Right atrium auricular region (tissue), 2 donors: Measurements from ENCODE around the gene TMEM132A. TPM values are rescaled to one million over a fixed set of nuclear protein-coding genes. Genes with fewer than 3 reads are reported as not detected.

Experiments
- DNase-seq: peaks from one replicate; pipeline ENCODE4 v3.0.0-alpha.2; 2019; ENCODE audit warnings: low spot score
- H3K27ac ChIP-seq, 2 donors: fragments of 200-600 bp; sonication (generic); 1 replicate in 1 of 2; 2 replicates in 1 of 2; pipeline ENCODE4 v1.5.1; 2016 to 2019
- H3K27me3 ChIP-seq, 2 donors: fragments of 200-600 bp; sonication (generic); one replicate each; pipeline versions ENCODE4 v1.5.1 to v1.6.0; 2017 to 2019
- H3K36me3 ChIP-seq: fragments of 200-600 bp; sonication (generic); one replicate; pipeline ENCODE4 v1.5.1; 2016
- H3K4me1 ChIP-seq, 2 donors: fragments of 200-600 bp; sonication (generic); one replicate each; pipeline versions ENCODE4 v1.5.1 to v1.6.0; 2017 to 2019
- H3K4me3 ChIP-seq, 2 donors: fragments of 200-600 bp; sonication (generic); 1 replicate in 1 of 2; 2 replicates in 1 of 2; pipeline ENCODE4 v1.5.1; 2017 to 2019; ENCODE audit warnings: mild to moderate bottlenecking in 1 of 2, moderate library complexity in 1 of 2
- H3K9me3 ChIP-seq, 2 donors: fragments of 200-600 bp; sonication (generic); one replicate each; pipeline ENCODE4 v1.5.1; 2019
- total RNA-seq, 2 donors: library from RNA; depleted of rRNA; stranded (reverse); fragments of >200 nt; gene quantifications; one replicate each; pipeline ENCODE4 v1.1.0, GENCODE V29; 2016
- TF ChIP-seq, protein P1 (sequence below), 2 donors: fragments of 200-600 bp; sonication (generic); IDR thresholded peaks; one replicate each; pipeline ENCODE4 v1.5.1; 2019; ENCODE audit warnings: antibody characterized with exemption in 2 of 2

The TMEM132A gene
- total RNA-seq, 2 donors from 2014 or later, result 7.5 to 8.4 TPM

- TF ChIP-seq, protein P1, sequence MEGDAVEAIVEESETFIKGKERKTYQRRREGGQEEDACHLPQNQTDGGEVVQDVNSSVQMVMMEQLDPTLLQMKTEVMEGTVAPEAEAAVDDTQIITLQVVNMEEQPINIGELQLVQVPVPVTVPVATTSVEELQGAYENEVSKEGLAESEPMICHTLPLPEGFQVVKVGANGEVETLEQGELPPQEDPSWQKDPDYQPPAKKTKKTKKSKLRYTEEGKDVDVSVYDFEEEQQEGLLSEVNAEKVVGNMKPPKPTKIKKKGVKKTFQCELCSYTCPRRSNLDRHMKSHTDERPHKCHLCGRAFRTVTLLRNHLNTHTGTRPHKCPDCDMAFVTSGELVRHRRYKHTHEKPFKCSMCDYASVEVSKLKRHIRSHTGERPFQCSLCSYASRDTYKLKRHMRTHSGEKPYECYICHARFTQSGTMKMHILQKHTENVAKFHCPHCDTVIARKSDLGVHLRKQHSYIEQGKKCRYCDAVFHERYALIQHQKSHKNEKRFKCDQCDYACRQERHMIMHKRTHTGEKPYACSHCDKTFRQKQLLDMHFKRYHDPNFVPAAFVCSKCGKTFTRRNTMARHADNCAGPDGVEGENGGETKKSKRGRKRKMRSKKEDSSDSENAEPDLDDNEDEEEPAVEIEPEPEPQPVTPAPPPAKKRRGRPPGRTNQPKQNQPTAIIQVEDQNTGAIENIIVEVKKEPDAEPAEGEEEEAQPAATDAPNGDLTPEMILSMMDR (IDR thresholded peaks at IDR 0.05), result no peak
- peaks cover 8% of the 10 kb centered on the region for H3K36me3 ChIP-seq
- no peak overlapping the region for H3K27ac ChIP-seq
Measured at GRCh38 chr11:60941371-60942119, 17.3 kb downstream of the TMEM132A start.

DNA sequence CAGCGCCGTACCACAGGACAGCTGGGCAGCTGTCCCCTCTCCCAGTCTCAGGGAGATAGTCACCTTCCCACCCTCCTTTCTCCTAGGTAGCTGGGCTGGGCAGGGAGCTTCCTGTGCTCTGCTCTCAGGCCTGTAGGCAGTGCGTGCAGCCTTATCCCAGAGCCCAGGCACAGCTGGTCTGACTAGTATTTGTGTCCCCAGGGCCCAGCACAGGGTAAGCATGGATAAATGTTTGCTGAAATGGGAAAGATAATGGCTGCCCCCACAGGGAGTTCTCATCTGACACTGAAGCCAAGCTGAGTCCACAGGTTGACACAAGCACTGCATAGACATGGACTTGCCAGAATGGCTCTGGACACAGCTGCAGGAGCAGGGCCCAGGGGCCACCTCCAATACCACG is 18.0 kb downstream of the TMEM132A start:
- TF ChIP-seq, protein P1 (IDR thresholded peaks at IDR 0.05), result no peak
- H3K4me3 ChIP-seq, result no peak overlapping the region
- no peak for DNase-seq
- H3K27me3 ChIP-seq, result no peaks in the 10 kb centered on the region
- H3K4me1 ChIP-seq, result peaks cover 0 to 3% of the 10 kb centered on the region in 2 donors
- H3K36me3 ChIP-seq, result peaks cover 8% of the 10 kb centered on the region
- no peaks in the 10 kb centered on the region for H3K9me3 ChIP-seq
- H3K27ac ChIP-seq, result no peak overlapping the region

More at GRCh38 chr11:60941371-60942119, 17.3 kb downstream of the TMEM132A start:
- Histone ChIP-seq H3K4me3 (no peak overlapping the region), H3K9me3 (no peaks in the 10 kb centered on the region), H3K27me3 (no peaks in the 10 kb centered on the region), H3K4me1 (peaks cover 0 to 8% of the 10 kb centered on the region in 2 donors)
- DNase-seq, result no peak

- no peaks in the 10 kb centered on the region for H3K27me3 ChIP-seq
- TF ChIP-seq, protein P1 (IDR thresholded peaks at IDR 0.05), result no peak
- peaks cover 8% of the 10 kb centered on the region for H3K36me3 ChIP-seq
- H3K4me1 ChIP-seq, result peaks cover 0 to 3% of the 10 kb centered on the region in 2 donors
- no peak overlapping the region for H3K4me3 ChIP-seq
- H3K9me3 ChIP-seq, result no peaks in the 10 kb centered on the region
- no peak for DNase-seq
- no peak overlapping the region for H3K27ac ChIP-seq
Measured at GRCh38 chr11:60942970-60943565, 18.8 kb downstream of the TMEM132A start.

- DNase-seq, result no peak
- TF ChIP-seq, protein P1 (IDR thresholded peaks at IDR 0.05), result no peak
- H3K9me3 ChIP-seq, result no peaks in the 10 kb centered on the region
- peaks cover 0 to 6% of the 10 kb centered on the region in 2 donors for H3K4me1 ChIP-seq
- no peaks in the 10 kb centered on the region for H3K27me3 ChIP-seq
- no peak overlapping the region for H3K27ac ChIP-seq
- H3K4me3 ChIP-seq, result no peak overlapping the region
- H3K36me3 ChIP-seq, result peaks cover 5% of the 10 kb centered on the region
Measured at GRCh38 chr11:60944490-60945294, 20.4 kb downstream of the TMEM132A start.

- no peak for DNase-seq
- Histone ChIP-seq H3K27ac (no peak overlapping the region), H3K4me3 (no peak overlapping the region), H3K9me3 (no peaks in the 10 kb centered on the region), H3K27me3 (no peaks in the 10 kb centered on the region), H3K36me3 (peaks cover 5% of the 10 kb centered on the region), H3K4me1 (peaks cover 0 to 11% of the 10 kb centered on the region in 2 donors)
- TF ChIP-seq, protein P1 (IDR thresholded peaks at IDR 0.05), result no peak
Measured at GRCh38 chr11:60945295-60945667, 21.0 kb downstream of the TMEM132A start.
